ENCODE results near the gene AHNAK2.

Gene AHNAK2

GRCh38 chr14:104936361-104937155 lies 41.6 kb downstream of the AHNAK2 start:
- no peak for DNase-seq

DNA sequence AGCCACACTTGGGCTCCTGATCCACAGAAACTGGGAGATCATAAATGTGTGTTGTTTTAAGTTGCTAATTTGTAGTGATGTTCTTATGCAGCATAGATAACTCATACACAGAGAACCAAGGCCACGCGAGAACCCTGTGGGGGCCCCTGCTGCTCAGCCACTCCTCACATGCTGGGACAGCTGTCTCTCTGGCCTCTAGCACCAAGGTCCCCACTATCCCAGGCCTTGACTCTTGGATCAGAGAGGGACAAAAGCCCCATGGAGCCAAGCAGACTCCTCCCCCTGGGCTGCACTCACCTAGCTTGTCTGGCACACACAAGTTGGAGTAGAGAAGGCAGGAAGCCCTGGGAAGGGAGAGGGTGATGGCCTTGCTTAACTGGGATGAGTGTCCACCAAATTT lies 42.2 kb downstream of the AHNAK2 start:
- no peak for DNase-seq

GRCh38 chr14:104935026-104935650 lies 43.0 kb downstream of the AHNAK2 start:
- no peak for DNase-seq

GRCh38 chr14:104933746-104934733 lies 44.1 kb downstream of the AHNAK2 start:
- DNase-seq = no peak

DNA sequence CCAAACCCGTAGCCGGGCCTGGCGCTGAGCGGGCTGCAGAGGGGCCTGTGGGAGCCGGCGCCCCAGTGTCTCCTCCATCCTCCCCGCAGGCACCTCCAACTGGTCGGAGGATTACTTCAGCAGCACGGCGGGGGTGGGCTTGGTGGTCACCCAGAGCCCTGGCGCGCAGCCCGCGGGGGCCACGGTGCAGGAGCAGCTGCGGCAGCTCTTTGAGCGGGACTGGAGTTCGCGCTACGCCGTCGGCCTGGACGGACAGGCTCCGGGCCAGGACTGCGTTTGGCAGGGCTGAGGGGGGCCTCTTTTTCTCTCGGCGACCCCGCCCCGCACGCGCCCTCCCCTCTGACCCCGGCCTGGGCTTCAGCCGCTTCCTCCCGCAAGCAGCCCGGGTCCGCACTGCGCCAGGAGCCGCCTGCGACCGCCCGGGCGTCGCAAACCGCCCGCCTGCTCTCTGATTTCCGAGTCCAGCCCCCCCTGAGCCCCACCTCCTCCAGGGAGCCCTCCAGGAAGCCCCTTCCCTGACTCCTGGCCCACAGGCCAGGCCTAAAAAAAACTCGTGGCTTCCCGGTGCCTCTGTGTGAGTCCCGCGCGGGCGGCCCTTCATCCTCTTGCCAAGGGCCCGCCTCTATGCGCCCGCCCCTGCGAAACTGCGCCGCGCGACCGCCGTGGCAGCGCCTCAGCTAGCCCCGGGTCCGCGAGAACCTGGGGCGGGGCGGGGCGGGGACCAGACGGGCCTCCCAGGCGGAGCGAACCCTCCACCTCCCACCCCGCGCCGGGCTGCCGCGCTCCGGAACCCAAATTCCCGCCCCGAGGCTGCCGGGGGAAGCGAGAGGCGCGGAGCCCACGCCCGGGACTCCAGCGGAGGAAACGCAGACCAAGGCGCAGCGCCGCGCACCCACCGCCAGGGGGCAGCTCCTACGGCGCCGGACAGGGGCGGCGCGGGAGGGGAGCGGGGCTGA lies 45.2 kb downstream of the AHNAK2 start:
- DNase-seq = peak; percentile 42

- DNase-seq = no peak
Measured at GRCh38 chr14:104931771-104932675, 46.2 kb downstream of the AHNAK2 start.

GRCh38 chr14:104931304-104931770 lies 46.8 kb downstream of the AHNAK2 start:
- DNase-seq = no peak

GRCh38 chr14:104930526-104931303 lies 47.5 kb downstream of the AHNAK2 start:
- DNase-seq = no peak

DNA sequence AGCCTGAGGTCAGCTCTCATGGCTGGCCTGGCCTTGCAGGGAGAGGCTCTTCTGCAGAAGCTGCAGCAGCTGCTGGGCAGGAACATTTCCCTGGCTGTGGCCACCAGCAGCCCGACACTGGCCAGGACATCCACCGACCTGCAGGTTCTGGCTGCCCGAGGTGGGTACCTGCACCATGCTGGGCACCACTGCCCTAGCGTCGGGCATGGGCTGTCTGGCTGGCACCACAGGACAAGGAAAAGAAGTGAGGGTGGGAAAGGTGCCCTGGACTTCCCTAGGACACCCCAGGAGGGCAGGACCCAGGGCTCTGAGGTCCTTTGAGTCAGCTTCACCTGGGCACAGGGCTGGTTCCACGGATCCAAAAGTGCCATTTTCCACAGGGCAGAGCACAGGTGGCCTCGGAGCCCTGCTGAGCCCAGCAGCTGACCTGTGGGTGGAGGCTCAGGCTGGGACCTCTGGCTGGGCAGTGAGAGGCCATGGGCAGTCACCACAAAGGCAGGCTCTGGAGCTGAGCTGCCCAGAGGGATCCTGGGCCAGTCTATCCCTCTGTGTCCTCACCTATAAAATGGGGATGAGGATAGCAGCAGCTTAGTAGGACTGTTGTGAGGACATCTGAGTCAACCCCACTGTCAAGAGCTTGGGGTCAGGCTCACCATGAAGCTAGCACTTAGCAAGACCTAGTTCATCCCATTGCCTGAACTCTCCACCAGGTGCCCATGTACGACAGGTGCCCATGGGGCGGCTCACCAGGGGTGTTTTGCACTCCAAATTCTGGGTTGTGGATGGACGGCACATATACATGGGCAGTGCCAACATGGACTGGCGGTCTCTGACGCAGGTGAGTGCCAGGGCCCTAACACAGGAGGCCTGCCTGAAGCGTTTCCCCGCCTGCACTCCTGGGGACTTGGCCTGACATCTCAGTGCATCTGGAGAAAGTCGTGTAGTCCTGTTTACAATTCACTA lies 48.6 kb downstream of the AHNAK2 start:
- no peak for DNase-seq

DNA sequence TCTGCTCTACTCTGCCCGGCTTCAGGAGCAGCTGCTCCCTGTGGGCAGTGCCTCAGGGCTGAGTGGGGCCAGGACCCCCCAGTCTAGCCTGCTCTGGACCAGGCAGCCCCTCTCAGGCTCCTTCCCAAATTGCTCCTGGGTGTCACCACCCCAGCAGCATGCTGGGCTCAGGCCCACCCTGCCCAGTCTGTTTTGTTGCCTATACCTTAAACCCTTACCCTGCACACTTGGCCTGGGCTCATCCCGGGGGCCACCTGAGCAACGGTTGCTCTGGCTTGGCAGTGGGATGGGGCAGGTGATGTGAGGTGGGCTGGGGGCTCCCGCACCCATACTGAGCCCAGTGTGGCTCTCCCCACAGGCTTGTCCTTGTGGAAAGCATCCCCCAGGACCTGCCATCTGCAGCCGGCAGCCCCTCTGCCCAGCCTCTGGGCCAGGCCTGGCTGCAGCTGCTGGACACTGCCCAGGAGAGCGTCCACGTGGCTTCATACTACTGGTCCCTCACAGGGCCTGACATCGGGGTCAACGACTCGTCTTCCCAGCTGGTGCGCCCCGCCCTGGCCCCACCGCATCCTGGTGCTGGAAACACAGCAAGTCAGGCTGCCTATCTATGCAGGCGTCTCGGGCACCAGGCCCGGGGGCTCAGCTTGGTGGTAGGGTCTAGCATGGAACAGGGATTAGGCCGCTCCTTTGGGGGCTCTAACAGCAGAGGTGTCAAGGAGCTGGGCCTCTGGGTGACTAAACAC lies 49.6 kb downstream of the AHNAK2 start:
- DNase-seq = no peak

DNA sequence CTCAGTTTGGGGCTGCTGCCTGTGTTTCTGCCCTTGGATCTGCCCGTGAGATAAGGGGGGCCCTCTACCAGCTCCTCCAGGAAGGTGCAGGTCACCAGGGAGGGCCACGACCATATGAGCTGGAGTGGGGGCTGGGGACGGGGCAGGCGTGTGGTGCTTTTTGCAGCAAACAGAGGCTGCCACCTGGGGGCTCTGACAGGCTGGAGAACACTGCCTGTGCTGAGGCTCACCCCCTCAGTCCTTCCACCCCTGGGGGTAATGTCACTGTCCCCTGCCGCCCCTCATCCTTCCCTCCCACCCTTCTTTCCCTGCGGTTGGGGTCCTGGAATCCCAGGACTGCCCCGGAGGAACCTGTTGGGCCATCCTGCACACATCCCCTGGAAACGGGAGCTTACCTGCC lies 50.3 kb downstream of the AHNAK2 start:
- no peak for DNase-seq

DNA sequence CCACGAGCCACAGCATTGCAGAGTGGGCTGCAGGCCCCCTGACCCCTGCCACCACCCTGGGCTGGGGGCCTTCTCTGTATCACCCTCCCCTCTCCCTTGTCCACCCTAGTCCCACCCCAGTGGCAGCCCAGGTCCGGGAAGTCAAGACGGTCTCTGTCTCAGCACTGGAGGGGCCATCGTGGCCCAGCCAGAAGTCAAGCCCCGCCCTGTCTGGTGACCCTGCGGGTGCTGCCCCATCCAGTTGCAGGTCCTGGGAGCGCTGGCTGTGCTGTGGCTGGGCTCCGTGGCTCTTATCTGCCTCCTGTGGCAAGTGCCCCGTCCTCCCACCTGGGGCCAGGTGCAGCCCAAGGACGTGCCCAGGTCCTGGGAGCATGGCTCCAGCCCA lies 50.8 kb downstream of the AHNAK2 start:
- DNase-seq = no peak

GRCh38 chr14:104926619-104927431 lies 51.3 kb downstream of the AHNAK2 start:
- no peak for DNase-seq

- DNase-seq = no peak
Measured at GRCh38 chr14:104925855-104926609, 52.1 kb downstream of the AHNAK2 start.

- no peak for DNase-seq
Measured at GRCh38 chr14:104925214-104925854, 52.8 kb downstream of the AHNAK2 start.

Measured in KG1 (cell line).